K562 (cell line): Measurements from ENCODE around the gene PNPLA8. TPM values are rescaled to one million over a fixed set of nuclear protein-coding genes. Genes with fewer than 3 reads are reported as not detected.

Experiments
- E2F6 ChIP-seq, 2 experiments: IDR thresholded peaks; 2 replicates each; pipeline ENCODE4 v1.6.1; 2011; ENCODE audit warnings: borderline replicate concordance in 1 of 2, control low read depth in 1 of 2, low read depth in 1 of 2, low read length in 1 of 2, mild to moderate bottlenecking in 1 of 2, mixed read lengths in 1 of 2, moderate library complexity in 1 of 2; ENCODE audit not compliant: insufficient read depth in 1 of 2, insufficient read length in 1 of 2, poor library complexity in 1 of 2, severe bottlenecking in 1 of 2; ENCODE audit errors: extremely low read depth in 1 of 2
- ETV5 ChIP-seq: sonication (generic); formaldehyde crosslinking; IDR thresholded peaks from 2 replicates; pipeline ENCODE4 v1.4.0; 2020; ENCODE audit warnings: low read depth, mild to moderate bottlenecking, missing genetic modification reagents
- HLTF ChIP-seq: fragments of 450-650 bp; IDR thresholded peaks from 2 replicates; pipeline ENCODE4 v1.6.1; 2016
- HSF4 ChIP-seq: fragments of 250-450 bp; sonication (Bioruptor Pico); IDR thresholded peaks from 2 replicates; pipeline ENCODE4 v2.1.2; 2022; ENCODE audit warnings: mild to moderate bottlenecking, moderate library complexity, borderline replicate concordance
- L3MBTL2 ChIP-seq: fragments of 450-650 bp; IDR thresholded peaks from 2 replicates; pipeline ENCODE4 v1.6.1; 2016; ENCODE audit warnings: mild to moderate bottlenecking, moderate library complexity
- MGA ChIP-seq: fragments of 450-650 bp; IDR thresholded peaks from 2 replicates; pipeline ENCODE4 v1.6.1; 2016; ENCODE audit warnings: mild to moderate bottlenecking, moderate library complexity
- NFE2 ChIP-seq: IDR thresholded peaks from 2 replicates; pipeline ENCODE4 v1.6.1; 2014; ENCODE audit warnings: antibody characterized with exemption, low read depth
- RAD51 ChIP-seq: fragments of 450-650 bp; IDR thresholded peaks from 2 replicates; pipeline ENCODE4 v1.7.1; 2016; ENCODE audit warnings: low read depth, mild to moderate bottlenecking, borderline replicate concordance
- SREBF1 ChIP-seq: fragments of 150-350 bp; IDR thresholded peaks from 2 replicates; pipeline ENCODE4 v1.6.1; 2014; ENCODE audit warnings: antibody characterized with exemption, low read depth, low read length, borderline replicate concordance
- SRF ChIP-seq, 2 experiments: fragments of 250-450, 450-650 bp in 1 of 2; sonication (Bioruptor Pico) in 1 of 2; sonication (generic) in 1 of 2; formaldehyde crosslinking; IDR thresholded peaks; 2 replicates each; pipeline versions ENCODE4 v1.5.0 to v1.5.1; 2020 to 2022; ENCODE audit warnings: mild to moderate bottlenecking in 1 of 2, missing genetic modification reagents in 1 of 2
- TBL1XR1 ChIP-seq, 2 experiments: IDR thresholded peaks; 2 replicates each; pipeline ENCODE4 v1.6.1; 2012; ENCODE audit warnings: improper control_type of control experiment in 2 of 2, low read length in 2 of 2, mild to moderate bottlenecking in 1 of 2
- ZNF740 ChIP-seq, 3 experiments: fragments of 200-800 bp in 1 of 3; sonication (Bioruptor generic) in 1 of 3; sonication (generic) in 1 of 3; formaldehyde crosslinking in 1 of 3; IDR thresholded peaks; 2 replicates each; pipeline versions ENCODE4 v1.6.1 to v1.8.0; 2016 to 2022; ENCODE audit warnings: mild to moderate bottlenecking in 2 of 3, missing compliant biosample characterization in 2 of 3, missing genetic modification characterization in 2 of 3, missing genetic modification reagents in 1 of 3
- polyA plus RNA-seq, 8 experiments: library from polyadenylated mRNA; depleted of rRNA in 4 of 8; stranded (reverse) in 5 of 8; unstranded in 3 of 8; fragments of >200 nt; fragmentation: Nextera tagmentation in 2 of 8; fragmentation: Illumina TruSeq in 1 of 8; extraction: Ambion mirVana in 2 of 8; extraction: Trizol in 1 of 8; gene quantifications; 2 replicates each; pipeline versions ENCODE4 v1.2.1 to v1.2.3, GENCODE V29; 2011 to 2014; ENCODE audit warnings: inconsistent platforms in 1 of 8, missing spikeins in 1 of 8
- total RNA-seq, 7 experiments: library from RNA; depleted of rRNA in 6 of 7; stranded (reverse); fragments of >200 nt in 6 of 7; fragmentation: Illumina TruSeq in 2 of 7; extraction: Trizol in 2 of 7; gene quantifications; 2 replicates each; pipeline versions ENCODE4 v1.2.1 to v1.2.3, GENCODE V29; 2011 to 2021; ENCODE audit warnings: low replicate concordance in 1 of 7

Gene PNPLA8
- total and polyA plus RNA-seq, 9 of the 15 experiments (the other 6 are each of a cell fraction or from before 2014, with no cell fraction given) = 12.8 to 27.6 (median 16.3) TPM

GRCh38 chr7:108525985-108526767, at the start of gene PNPLA8 (continued):
- peak in 1 of 2 experiments; percentile 46; a peak in 1 of 4 replicates for TF ChIP-seq TBL1XR1 (IDR thresholded peaks at IDR 0.05; ENCODE audit: low read length in 2 of 2)
- TF ChIP-seq HSF4 (CRISPR knock-in tag) = no peak
- no peak for TF ChIP-seq HLTF
- peak; percentile 91 for TF ChIP-seq MGA
- TF ChIP-seq ETV5 (CRISPR knock-in tag) = peak; percentile 87
- TF ChIP-seq L3MBTL2 = peak; percentile 97
- peak; percentile 98 to 99 for TF ChIP-seq E2F6 (IDR thresholded peaks at IDR 0.05; ENCODE audit: borderline replicate concordance in 1 of 2, extremely low read depth in 1 of 2, insufficient read depth in 1 of 2, insufficient read length in 1 of 2, low read depth in 1 of 2, low read length in 1 of 2, poor library complexity in 1 of 2, severe bottlenecking in 1 of 2)
- TF ChIP-seq SREBF1 = 0 out of 2 replicates have a peak, but pooled peaks have one; percentile 2
- TF ChIP-seq ZNF740 (CRISPR knock-in tag; IDR thresholded peaks at IDR 0.05) = 0 out of 2 replicates have a peak, but pooled peaks have one; percentile 12
- TF ChIP-seq ZNF740 (tag; IDR thresholded peaks at IDR 0.05) = no peak
- no peak; the same call in 1 of the 2 replicates for TF ChIP-seq RAD51
- TF ChIP-seq SRF (CRISPR knock-in tag; IDR thresholded peaks at IDR 0.05) = 0 out of 4 replicates have a peak, but pooled peaks of 1 of the 2 experiments have one; percentile 62
- peak; percentile 80 for TF ChIP-seq NFE2
